ENCODE measurements around the gene ATP7B.

Gene ATP7B

GRCh38 chr13:51958217-51958547 lies 53.1 kb downstream of the ATP7B start:
- no peak for DNase-seq (ENCODE audit: low read depth)
- no peak for TF ChIP-seq CTCF (IDR thresholded peaks at IDR 0.05; ENCODE audit: low read depth, low read length, missing control alignments)
- no peak overlapping the region for H3K4me3 ChIP-seq (ENCODE audit: low read depth, low read length)

GRCh38 chr13:51957377-51958216 lies 53.7 kb downstream of the ATP7B start:
- TF ChIP-seq CTCF (IDR thresholded peaks at IDR 0.05; ENCODE audit: low read depth, low read length, missing control alignments) = no peak
- DNase-seq (ENCODE audit: low read depth) = peak; percentile 55
- H3K4me3 ChIP-seq (ENCODE audit: low read depth, low read length) = no peak overlapping the region

- H3K4me3 ChIP-seq (ENCODE audit: low read depth, low read length) = no peak overlapping the region
- no peak for DNase-seq (ENCODE audit: low read depth)
- no peak for TF ChIP-seq CTCF (IDR thresholded peaks at IDR 0.05; ENCODE audit: low read depth, low read length, missing control alignments)
Measured at GRCh38 chr13:51956717-51957116, 54.5 kb downstream of the ATP7B start.

DNA sequence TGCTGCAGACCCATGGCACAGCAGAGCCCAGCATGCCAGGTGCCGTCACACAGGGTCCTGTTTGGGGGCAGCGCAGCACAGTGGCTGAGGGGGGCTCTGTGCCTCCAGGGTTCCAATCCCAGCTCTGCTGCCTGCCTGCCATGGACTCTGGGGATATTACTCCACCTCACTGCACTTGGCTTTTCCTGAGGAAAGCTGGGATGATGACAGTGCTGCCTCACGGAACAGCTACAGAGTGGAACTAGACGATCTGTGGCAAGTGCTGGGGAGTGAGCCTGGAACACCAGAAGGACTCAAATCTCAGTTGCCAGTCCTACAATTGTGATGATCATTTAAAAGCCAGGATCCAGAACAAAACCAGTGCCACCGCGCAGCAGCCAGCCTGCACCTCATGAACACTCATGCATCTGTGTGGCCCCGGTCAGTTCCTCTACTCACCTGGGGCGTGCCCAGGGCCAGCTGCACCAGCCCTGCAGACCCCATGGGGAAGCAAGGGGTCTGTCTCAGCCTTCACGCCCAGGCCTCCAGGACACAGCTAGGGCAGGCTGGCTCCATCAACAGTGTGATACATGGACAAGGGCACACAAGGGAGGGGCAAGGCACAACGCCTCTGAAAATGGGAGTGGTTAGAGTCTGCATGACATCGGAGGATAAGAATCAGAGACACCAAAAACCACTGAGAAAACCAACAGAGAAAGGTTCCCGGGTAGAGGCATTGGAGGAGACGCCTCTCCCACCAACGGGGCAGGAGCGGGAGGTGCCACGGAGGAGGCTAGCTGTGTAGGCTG lies 55.2 kb downstream of the ATP7B start:
- DNase-seq (ENCODE audit: low read depth) = no peak
- no peak for TF ChIP-seq CTCF (IDR thresholded peaks at IDR 0.05; ENCODE audit: low read depth, low read length, missing control alignments)
- no peak overlapping the region for H3K4me3 ChIP-seq (ENCODE audit: low read depth, low read length)

- no peak overlapping the region for H3K4me3 ChIP-seq (ENCODE audit: low read depth, low read length)
- TF ChIP-seq CTCF (IDR thresholded peaks at IDR 0.05; ENCODE audit: low read depth, low read length, missing control alignments) = no peak
- no peak for DNase-seq (ENCODE audit: low read depth)
Measured at GRCh38 chr13:51955281-51955771, 55.9 kb downstream of the ATP7B start.

DNA sequence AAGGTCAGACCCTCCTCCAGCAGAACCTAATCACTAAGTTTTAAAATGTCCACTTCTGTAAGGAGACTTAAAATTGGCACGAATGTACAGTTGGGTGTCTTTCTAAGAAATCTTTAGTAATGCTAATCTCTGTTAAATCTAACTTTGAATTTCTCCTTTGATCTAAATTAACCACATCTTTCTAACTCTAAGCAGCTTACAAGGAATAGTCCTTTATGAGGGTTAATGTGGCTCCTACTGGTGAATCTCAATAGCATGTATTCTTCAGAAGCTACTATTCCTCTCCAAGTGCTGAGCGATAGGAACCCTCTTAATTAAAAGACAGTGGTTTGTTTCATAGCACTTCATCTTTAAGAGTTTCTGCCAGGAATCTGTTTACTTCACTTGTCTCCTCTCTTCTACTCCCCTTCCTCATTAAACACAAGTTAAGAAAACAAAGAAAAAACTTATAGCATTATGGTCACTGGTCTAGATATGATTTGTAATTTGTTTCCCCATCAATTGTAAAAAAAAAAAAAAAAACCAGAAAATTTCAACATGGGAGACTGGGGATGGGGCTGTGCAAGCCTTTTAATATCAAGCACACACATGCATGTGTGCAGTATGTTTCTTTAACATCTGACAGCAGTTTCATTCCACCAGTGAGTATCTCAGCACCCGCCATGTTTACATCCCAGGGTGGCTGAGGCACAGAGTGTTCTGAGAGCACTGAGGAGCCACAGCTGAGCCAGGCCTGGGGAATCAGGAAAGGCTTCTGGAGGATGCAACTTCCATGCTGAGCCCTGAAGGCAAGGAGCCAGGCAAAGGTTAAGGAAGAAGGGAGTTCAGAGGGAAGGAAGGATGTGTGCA lies 57.7 kb downstream of the ATP7B start:
- DNase-seq (ENCODE audit: low read depth) = no peak
- no peak for TF ChIP-seq CTCF (IDR thresholded peaks at IDR 0.05; ENCODE audit: low read depth, low read length, missing control alignments)
- no peak overlapping the region for H3K4me3 ChIP-seq (ENCODE audit: low read depth, low read length)
